Neutrophil (primary cell): Measurements from ENCODE around the gene TBL1Y.
"Not testable (repeated sequence)": the region's sequence is repeated elsewhere in the genome, so short reads cannot be mapped to it uniquely, and the experiment has no call there.

Experiments
- H3K27ac ChIP-seq: fragments of 200-600 bp; sonication (generic); 2 replicates; pipeline ENCODE4 v1.5.1; 2016; ENCODE audit warnings: mild to moderate bottlenecking, moderate library complexity
- H3K27me3 ChIP-seq: fragments of 200-600 bp; sonication (generic); 2 replicates; pipeline ENCODE4 v1.6.0; 2016; ENCODE audit warnings: mild to moderate bottlenecking
- H3K36me3 ChIP-seq: fragments of 200-600 bp; sonication (generic); 2 replicates; pipeline ENCODE4 v1.5.1; 2017
- H3K4me1 ChIP-seq, 2 experiments: fragments of 200-600 bp in 1 of 2; sonication (generic) in 1 of 2; 1 replicate in 1 of 2; 2 replicates in 1 of 2; pipeline versions ENCODE4 v1.5.1 to v1.6.1; 2013 to 2016; ENCODE audit warnings: low read depth in 1 of 2, low read length in 1 of 2, mild to moderate bottlenecking in 1 of 2, moderate library complexity in 1 of 2; ENCODE audit not compliant: control insufficient read depth in 1 of 2, insufficient read depth in 1 of 2
- H3K4me3 ChIP-seq, 2 experiments: fragments of 200-600 bp in 1 of 2; sonication (generic) in 1 of 2; 1 replicate in 1 of 2; 2 replicates in 1 of 2; pipeline ENCODE4 v1.5.1; 2013 to 2016; ENCODE audit warnings: low read depth in 1 of 2, low read length in 1 of 2, mild to moderate bottlenecking in 1 of 2, moderate library complexity in 1 of 2
- H3K9me3 ChIP-seq: fragments of 200-600 bp; sonication (generic); 2 replicates; pipeline ENCODE4 v1.5.1; 2016
- TF ChIP-seq, protein P1 (sequence below): fragments of 200-600 bp; sonication (generic); IDR thresholded peaks from 2 replicates; pipeline ENCODE4 v1.5.1; 2016; ENCODE audit warnings: antibody characterized with exemption

The TBL1Y gene

DNA sequence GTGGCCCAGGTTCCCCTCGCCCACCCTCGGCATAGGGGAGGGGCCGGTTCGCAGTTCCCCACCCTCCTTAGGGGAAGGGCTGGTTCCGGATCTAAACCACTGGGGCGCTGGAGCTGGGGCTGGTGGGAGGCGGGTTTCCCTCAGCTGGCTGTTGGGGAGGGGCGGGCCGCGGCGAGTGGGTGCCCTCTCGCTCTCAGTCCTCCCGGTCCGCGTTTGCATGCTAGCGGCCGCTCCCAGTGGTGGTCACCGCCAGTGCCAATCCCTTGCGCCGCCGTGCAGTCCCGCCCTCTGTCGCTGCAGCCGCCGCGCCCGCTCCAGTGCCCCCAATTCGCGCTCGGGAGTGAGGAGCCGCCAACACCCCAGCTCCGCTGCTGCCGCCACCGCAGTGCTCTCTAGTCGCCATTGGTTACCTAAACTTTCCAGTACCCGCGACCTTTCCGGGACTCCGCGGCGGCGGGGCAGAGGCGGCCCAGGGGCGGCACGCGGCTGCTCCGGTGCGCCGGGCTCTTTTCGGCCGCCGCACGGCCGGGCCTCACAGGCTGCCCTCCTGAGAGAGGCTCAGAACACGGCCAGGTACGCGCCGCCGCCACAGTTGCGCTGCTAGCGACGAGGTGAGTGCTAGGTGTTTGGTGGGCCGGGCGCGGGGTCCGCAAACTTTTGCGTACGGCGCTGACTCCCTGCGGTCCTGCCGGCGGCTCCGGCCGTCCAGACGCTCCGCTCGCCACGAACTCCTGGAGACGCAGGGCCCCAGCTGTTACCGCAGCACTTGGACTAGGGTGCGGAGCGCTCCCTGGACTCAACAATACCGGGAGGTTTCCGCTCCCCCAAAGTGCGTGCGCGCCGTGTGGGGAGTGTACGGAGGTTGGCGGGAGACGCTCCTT, at the start of gene TBL1Y:
TSS of gene TBL1Y (plus strand) at position 326 of the 881 bp plus-strand sequence. CDS start 114,388 bp downstream, outside the sequence.
- Histone ChIP-seq H3K9me3 (no peaks in the 10 kb centered on the region), H3K27ac (no peak within 1 kb of the TSS), H3K4me3 (no peak within 1 kb of the TSS), H3K27me3 (peaks cover 52% of the 10 kb centered on the region), H3K4me1 (no peaks in the 10 kb centered on the region), H3K36me3 (no peaks in the 10 kb centered on the region)
- TF ChIP-seq, protein P1, sequence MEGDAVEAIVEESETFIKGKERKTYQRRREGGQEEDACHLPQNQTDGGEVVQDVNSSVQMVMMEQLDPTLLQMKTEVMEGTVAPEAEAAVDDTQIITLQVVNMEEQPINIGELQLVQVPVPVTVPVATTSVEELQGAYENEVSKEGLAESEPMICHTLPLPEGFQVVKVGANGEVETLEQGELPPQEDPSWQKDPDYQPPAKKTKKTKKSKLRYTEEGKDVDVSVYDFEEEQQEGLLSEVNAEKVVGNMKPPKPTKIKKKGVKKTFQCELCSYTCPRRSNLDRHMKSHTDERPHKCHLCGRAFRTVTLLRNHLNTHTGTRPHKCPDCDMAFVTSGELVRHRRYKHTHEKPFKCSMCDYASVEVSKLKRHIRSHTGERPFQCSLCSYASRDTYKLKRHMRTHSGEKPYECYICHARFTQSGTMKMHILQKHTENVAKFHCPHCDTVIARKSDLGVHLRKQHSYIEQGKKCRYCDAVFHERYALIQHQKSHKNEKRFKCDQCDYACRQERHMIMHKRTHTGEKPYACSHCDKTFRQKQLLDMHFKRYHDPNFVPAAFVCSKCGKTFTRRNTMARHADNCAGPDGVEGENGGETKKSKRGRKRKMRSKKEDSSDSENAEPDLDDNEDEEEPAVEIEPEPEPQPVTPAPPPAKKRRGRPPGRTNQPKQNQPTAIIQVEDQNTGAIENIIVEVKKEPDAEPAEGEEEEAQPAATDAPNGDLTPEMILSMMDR: no peak

DNA sequence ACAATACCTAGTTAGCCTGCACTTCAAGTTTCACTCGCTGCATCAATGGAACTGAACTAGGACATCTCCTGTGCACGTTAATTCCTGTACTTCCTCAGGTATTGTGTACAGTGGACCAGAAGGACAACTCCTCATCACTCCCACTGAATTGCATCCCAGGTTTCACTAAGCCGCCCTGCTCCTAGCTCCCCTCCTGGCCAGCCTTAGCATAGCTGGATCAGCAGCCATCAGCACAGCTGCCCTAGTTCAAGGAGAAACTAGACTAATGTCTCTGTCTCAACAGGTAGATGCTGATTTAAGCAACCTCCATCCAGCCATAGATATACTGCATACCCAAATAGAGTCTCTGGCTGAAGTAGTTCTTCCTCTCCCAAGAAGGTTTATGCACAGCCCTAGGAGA, 16.0 kb upstream of the TBL1Y start:
- no peaks in the 10 kb centered on the region for H3K27me3 ChIP-seq
- H3K36me3 ChIP-seq: no peaks in the 10 kb centered on the region
- H3K4me1 ChIP-seq: no peaks in the 10 kb centered on the region
- TF ChIP-seq, protein P1: no peak
- H3K4me3 ChIP-seq: no peak overlapping the region
- no peaks in the 10 kb centered on the region for H3K9me3 ChIP-seq
- no peak overlapping the region for H3K27ac ChIP-seq

DNA sequence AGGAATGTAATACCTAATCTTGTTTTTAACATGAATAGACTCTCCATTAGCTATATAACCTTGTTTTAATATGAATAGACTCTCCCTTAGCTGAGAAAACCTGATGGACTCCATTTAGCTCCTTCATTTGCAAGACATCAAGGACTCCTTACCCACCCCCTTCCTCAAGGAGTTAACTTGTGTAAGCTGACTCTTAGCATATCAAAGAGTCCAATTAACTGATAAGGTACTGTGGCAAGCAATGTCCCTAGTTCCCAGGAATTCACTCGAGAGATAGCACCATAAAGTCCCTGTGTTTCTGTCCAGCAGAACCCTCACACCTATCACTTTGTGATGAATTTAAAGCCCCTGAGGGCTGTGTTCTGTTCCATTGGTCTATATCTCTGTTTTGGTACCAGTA, 15.3 kb upstream of the TBL1Y start:
- H3K4me3 ChIP-seq: no peak overlapping the region

DNA sequence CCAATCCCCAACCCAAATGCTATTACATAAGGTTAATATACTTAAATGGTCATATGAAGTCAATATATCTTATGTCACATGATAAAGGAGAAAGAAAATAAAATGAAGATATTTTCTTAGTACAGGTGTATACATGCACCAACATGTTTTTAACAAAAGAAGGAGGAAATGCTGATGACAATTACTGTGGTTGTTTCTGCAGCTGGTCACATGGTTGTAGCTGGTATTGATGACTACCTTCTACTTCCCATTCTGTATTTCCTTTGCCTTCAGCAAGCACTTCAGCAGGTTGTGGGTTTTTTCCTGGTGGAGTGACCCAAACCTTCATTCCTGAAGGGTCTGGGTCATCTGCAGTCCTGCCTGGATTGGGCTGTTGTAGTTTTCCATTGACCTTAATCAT, 8.4 kb upstream of the TBL1Y start:
- H3K27me3 ChIP-seq, H3K4me3 ChIP-seq, H3K9me3 ChIP-seq, H3K36me3 ChIP-seq, H3K27ac ChIP-seq, H3K4me1 ChIP-seq: not testable (repeated sequence)

More for the DNA sequence above, 15.3 kb upstream of the TBL1Y start:
- no peaks in the 10 kb centered on the region for H3K27me3 ChIP-seq
- H3K4me1 ChIP-seq: no peaks in the 10 kb centered on the region
- no peaks in the 10 kb centered on the region for H3K36me3 ChIP-seq
- TF ChIP-seq, protein P1: no peak
- H3K9me3 ChIP-seq: no peaks in the 10 kb centered on the region
- H3K27ac ChIP-seq: no peak overlapping the region

DNA sequence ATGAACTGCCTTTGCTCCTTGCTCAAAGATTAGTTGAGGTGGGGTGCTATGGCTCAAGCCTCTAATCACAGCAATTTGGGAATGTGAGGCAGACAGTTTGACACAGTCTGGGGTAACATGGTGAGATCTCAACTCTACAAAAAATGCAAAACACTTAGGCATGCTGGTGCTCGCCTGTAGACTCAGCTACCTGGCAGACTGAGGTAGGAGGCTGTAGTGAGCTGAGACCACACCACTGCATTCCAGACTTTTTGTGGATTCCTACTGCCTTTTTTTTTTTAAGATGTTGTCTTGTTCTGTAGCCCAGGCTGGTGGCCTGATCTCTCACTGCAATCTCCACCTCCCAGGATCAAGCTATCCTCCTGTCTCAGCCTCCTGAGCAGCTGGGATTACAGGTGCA, 2.9 kb upstream of the TBL1Y start:
- H3K36me3 ChIP-seq: no peaks in the 10 kb centered on the region
- no peaks in the 10 kb centered on the region for H3K4me1 ChIP-seq
- peaks cover 43% of the 10 kb centered on the region for H3K27me3 ChIP-seq
- no peak overlapping the region for H3K4me3 ChIP-seq
- no peaks in the 10 kb centered on the region for H3K9me3 ChIP-seq
- no peak overlapping the region for H3K27ac ChIP-seq
- TF ChIP-seq, protein P1: no peak

DNA sequence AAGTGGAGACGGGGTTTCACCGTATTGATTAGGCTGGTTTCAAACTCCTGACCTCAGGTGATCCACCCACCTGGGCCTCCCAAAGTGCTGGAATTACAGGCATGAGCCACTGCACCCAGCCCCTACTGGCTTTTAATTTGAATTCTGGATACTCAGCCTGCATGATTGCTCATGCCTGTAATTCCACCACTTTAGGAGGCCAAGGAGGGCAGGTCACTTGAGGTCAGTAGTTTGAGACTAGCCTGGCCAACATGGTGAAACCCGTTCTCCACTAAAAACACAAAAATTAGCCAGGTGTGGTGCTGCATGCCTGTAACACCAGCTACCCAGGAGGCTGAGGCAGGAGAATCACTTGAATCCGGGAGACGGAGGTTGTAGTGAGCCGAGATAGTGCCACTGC, 2.5 kb upstream of the TBL1Y start:
- H3K4me3 ChIP-seq, H3K4me1 ChIP-seq, H3K27ac ChIP-seq, H3K36me3 ChIP-seq, H3K9me3 ChIP-seq: not testable (repeated sequence)
- peaks cover 45% of the 10 kb centered on the region for H3K27me3 ChIP-seq
